Retina (tissue), 1 donor: ENCODE data around the gene ALPI.
"Not testable (repeated sequence)": the region's sequence is repeated elsewhere in the genome, so short reads cannot be mapped to it uniquely, and the experiment has no call there.

Source experiments
- DNase-seq: peaks from one replicate; pipeline ENCODE4 v3.0.0-alpha.2; 2016

Gene ALPI

DNA sequence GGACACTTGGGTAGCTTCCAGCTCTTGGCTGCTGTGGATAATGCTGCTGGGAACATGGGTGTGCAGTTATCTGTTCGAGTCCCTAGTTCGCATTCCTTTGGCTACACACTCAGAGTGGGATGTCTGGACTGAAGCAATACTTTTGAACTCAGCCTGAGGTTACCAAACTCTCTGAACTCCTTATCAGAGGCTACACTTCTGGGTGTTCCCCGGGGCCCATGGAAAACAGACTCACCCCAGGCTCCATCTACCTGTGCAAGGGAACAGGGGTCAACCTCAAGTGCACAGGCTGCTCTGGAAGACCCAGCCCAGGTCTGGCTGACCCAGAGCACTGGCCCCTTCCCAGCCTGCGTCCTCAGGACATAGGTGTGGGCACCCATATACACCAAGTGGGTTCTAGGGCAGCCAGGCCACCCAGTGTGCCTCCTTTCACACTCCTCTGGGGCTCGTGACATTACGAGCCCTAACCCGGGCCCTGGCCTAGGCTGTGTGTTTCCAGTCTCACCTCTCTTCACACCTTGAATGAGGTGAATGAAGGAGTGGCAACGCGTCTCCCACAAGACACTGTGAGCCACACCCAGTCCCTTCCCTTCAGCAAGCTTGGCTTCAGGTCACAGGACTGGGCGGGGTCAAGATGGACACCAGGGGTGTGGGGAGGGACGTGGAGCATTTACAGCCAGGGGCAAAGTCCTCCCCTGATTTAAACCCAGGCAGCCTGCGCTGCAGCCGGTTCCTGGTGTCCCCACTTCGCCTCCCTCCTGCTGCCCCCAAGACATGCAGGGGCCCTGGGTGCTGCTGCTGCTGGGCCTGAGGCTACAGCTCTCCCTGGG is at the start of gene ALPI:
TSS of gene ALPI (plus strand) at position 728 of the 830 bp plus-strand sequence. CDS start at position 775, 47 bp downstream.
- no peak for DNase-seq

DNA sequence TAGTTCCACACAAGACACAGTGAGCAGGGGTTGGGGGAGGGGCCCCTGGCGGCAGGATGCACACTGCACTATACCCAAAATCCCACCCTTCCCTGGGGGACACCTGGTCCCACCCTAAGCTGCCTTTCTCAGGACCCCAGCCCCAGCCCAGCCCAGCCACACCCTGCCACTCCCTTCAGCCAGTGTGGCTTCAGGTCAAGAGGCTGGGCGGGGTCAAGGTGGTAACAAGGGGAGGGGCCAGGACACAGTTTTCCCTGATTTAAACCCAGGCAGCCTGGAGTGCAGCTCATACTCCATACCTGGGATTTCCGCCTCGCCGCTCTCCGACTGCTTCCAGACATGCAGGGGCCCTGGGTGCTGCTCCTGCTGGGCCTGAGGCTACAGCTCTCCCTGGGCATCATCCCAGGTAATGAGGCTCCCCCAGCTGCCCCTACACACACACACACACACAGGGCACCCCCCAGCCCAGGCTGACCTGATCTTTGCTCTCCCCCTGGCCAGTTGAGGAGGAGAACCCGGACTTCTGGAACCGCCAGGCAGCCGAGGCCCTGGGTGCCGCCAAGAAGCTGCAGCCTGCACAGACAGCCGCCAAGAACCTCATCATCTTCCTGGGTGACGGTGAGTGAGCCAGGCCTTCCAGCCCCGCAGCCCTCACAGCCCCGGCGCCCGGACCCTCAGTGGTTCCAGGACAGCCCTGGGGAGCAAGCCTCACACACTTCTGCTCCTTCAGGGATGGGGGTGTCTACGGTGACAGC is 49.2 kb upstream of the ALPI start, which contains the start of gene ALPG:
TSS of gene ALPG (plus strand) at position 289 of the 755 bp plus-strand sequence. CDS start at position 340, 51 bp downstream.
- no peak for DNase-seq

DNA sequence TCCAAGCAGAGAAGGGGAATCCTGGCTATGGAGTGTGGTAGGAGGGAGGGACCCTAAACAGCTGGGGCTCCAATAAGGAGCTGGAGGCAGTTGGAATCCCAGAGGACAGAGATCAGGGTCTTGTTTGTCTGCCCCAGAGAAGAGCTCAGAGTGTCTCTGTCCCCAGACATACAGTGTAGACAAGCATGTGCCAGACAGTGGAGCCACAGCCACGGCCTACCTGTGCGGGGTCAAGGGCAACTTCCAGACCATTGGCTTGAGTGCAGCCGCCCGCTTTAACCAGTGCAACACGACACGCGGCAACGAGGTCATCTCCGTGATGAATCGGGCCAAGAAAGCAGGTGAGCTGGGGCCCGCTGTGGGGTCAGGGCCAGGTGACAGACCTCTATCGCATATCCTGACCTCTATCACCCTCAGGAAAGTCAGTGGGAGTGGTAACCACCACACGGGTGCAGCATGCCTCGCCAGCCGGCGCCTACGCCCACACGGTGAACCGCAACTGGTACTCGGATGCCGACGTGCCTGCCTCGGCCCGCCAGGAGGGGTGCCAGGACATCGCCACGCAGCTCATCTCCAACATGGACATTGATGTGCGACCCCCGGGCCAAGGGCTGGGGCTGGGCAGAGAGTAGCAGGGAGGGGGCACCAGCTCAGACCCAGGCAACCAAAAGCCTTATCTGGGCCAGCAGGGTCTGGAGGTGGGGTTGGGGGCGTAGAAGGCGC is 48.4 kb upstream of the ALPI start:
- not testable (repeated sequence) for DNase-seq

DNA sequence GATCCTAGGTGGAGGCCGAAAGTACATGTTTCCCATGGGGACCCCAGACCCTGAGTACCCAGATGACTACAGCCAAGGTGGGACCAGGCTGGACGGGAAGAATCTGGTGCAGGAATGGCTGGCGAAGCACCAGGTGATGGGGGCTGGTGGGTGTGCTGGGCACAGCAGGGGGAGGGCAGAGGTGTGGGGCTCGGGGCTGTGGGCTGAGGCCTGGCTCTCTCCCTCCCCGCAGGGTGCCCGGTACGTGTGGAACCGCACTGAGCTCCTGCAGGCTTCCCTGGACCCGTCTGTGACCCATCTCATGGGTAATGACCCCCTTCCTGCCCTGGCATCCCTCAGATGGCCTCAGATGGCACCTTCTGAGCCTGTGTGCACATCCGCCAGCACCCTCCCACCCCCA is 47.7 kb upstream of the ALPI start:
- DNase-seq, result not testable (repeated sequence)

DNA sequence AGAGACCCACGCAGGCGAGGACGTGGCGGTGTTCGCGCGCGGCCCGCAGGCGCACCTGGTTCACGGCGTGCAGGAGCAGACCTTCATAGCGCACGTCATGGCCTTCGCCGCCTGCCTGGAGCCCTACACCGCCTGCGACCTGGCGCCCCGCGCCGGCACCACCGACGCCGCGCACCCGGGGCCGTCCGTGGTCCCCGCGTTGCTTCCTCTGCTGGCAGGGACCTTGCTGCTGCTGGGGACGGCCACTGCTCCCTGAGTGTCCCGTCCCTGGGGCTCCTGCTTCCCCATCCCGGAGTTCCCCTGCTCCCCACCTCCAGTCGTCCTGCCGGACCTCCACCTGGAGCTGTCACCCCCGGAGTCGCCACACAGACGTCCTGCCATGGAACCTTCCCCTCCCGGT is 46.3 kb upstream of the ALPI start:
- not testable (repeated sequence) for DNase-seq

DNA sequence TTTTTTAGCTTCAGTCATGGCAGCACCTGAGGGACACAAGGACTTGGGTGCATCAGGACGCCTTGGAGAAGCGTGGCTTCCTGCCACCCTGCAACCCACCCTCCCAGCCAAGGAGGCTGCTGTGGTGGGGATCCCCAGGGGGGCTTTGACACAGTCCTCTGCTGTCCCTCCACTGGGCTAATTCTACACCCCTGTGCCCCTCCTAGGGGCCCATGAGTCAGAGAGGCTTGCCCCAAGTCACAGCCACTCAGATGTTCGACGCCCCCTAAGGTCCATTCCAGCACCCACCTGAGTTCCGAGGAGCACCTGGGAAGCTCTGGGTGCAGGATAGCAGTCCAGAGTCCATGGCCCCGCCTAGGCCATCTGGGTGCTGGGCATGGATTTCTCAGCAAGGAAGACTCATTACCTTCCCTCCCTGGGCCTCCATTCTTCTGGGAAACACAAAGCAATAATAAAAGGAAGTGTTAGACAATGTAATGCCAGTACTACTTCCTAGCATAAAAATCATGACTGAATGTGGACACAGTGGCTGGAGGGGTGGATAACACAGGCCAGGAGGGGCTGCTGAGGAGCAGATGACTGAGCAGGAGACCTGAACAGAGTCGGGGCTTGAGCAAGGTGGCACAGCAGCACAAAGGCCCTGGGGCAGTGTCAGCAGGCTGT is 45.6 kb upstream of the ALPI start:
- DNase-seq, result no peak

DNA sequence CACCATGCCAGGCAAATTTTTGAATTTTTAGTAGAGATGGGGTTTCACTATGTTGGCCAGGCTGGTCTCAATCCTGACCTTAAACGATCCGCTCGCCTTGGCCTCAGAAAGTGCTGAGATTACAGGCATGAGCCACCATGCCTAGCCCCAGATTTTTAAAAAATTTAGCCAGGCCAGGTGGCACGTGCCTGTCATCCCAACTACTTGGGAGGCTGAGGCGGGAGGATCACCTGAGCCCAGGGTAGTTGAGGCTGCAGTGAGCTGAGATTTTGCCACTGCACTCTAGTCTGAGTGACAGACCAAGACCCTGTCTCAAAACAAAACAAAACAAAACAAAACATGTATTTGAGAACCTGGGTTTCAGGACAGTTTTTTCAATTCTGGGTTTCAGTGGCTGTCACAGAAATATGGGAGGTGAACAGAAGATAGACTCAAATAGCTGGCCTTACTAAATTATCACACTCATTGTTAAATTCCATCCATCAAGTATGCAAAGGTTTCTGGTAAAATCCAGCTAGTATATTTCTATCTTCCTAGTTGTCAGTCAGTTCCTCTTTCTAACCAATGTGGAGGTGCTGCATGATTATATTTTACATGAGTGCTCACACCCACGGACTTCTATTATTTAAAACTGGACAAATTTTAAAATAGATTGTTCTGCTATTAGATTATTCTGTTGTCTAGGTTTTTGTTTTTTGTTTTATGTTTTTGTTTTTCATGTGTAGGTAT is 43.9 kb upstream of the ALPI start:
- DNase-seq, result no peak

DNA sequence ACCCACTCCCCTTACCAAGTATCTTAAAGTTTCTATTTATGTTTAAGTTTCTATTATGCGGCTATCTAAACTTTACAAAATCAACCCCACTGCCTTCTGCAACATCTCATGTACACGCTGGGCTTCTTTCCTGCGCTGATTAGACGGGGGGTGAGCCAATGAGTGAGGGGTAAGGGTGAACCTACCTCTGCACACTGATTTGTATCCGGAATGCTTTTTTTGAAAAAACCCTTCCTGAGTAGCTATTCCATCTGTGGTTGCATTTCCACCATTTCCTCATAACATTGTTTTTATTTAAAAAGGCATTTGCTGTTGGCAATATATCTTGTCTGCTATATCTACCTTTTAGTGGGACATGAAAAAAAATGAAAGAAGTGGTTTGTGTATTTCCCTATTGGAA is 43.0 kb upstream of the ALPI start:
- no peak for DNase-seq

DNA sequence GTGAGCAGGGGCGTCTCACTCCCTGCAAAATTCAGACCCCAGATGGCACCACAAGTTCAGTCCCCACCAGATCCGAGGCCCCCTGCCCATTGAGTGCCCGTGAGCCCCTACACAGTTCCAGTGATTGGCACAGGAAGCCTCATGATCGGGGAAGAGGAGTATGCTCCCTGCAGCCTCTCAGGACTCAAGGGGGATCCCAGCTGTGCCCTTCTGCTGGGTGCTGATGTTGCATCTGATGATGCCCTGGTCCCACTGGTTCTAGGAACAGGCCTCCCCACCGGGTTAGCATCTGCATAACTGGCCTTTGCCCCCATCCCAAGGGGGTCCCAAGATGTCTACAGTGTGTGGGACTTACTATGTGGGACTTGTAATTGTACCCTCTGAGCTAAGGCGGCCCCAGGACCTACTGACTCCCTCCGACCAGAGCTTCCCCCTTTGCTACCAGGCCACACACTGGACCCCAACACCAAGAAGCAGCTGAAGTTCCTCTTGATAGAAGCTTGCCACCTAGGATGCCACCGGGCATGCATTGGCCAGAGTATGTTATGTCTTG is 40.7 kb upstream of the ALPI start:
- no peak for DNase-seq

DNA sequence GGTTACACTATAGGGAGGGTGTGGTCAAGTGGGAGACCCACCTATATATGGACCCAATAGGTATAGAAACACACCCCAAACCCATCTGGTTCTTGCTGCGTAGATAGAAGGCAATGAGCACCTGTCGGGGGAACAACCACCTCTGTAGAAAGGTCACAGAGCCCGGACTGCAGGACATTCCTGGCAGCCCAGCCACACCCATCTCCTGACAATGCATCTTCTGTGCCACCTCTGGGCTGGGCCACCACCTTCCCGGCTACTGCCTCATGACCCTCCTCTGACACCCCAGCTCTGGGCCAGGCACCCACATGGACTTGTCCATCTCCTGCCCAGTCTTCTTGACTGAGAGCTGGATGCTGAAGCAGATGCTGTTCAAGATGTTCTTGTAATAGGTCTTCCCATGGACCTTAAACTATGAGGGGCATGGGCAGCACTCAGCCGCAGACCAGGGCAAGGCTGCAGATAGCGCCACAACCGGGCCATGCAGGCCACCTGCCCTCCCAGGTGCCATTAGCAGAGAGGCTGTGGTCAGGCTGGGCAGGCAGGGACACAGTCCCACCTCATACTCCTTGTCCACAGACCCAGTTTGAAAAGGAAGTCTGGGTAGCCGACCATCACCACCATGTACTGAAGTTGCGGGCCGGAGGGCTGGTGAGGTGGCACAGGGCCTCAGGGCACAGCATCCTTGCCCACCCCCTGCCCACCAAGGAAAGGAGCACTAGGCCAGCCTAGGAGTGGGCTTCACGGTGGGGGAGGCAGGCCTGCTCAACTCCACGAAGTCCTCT is 40.0 kb upstream of the ALPI start:
- no peak for DNase-seq

DNA sequence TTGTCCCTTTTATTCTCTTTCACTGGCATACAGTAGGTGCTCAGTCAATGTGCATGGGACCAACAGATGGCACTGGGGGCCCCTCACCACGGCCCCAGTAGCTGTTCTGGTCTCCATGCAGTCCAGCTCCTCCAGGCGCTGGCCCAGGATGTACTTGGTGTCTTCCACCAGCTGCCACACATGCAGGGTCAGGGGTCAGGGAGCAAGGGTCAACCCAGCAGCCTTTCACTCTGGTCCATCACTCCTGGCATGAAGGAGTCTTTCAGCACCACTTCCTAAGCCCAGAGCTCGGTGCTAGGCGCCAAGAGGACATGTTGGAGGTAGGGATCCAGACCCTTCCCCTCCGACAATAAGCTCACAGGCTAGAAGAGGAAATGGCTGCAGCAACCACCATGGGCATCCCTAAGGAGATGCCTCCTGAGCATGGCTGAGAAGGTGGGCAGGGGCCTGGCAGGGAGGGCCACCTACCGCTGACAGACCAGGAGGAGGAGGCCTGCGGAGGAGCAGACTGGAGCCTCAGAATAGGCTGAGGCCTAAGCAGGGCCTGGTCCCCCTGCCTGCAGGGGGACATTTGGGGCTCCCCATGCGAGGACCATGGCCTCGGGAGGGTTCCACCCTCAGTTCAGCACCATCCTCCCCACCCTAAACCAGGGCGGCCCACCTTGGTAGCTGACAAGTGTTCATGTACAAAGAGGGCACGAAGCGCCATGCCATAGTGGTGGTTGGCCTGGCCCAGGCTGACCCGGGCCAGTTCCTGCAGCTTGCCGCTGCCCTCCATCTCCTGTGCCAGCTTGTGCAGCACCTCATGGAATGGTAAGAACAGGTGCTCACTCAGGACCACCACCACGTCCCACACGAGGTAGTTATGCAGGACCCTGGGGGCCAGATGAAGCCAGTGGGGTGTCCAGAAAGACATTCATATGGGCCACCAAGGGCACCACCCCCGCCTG is 39.2 kb upstream of the ALPI start:
- no peak for DNase-seq

DNA sequence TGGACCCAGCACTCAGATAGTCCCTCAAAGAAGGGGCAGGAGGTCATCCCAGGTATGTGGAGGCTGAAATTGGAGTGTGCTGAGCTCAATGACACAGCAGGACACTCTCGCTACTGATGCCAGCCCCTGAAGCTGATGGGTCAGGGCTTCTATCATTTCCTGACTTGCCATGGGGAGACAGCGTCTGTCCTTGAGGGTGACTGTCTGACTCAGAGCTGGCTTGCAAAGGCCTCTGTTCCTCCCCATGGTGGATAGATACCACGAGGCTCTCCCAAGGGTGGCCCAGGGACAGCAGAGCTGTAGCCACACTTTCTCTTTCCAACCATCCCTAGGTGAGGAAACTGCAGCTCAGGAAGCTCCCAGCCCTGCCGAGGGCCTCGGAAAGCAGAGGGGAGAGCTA is 38.5 kb upstream of the ALPI start:
- DNase-seq, result no peak

DNA sequence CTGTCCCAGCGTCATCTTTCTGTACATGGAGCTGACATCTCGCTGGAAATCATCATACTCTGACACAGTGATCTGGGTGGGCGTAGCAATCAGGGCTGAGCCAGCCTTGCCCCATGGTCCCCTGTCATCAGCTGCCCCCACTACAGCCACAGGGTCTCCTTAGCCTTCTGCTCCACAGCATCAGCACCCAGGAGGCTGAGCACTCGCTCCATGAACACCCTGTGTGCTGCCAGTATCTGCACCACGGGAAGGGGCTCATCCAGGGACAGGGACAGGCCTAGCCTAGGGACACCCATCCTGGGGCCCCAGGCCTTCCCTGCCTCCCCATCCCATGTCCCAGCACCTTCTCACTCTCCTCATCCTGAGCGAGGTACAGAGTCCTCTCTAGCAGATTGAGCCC is 37.9 kb upstream of the ALPI start:
- no peak for DNase-seq

DNA sequence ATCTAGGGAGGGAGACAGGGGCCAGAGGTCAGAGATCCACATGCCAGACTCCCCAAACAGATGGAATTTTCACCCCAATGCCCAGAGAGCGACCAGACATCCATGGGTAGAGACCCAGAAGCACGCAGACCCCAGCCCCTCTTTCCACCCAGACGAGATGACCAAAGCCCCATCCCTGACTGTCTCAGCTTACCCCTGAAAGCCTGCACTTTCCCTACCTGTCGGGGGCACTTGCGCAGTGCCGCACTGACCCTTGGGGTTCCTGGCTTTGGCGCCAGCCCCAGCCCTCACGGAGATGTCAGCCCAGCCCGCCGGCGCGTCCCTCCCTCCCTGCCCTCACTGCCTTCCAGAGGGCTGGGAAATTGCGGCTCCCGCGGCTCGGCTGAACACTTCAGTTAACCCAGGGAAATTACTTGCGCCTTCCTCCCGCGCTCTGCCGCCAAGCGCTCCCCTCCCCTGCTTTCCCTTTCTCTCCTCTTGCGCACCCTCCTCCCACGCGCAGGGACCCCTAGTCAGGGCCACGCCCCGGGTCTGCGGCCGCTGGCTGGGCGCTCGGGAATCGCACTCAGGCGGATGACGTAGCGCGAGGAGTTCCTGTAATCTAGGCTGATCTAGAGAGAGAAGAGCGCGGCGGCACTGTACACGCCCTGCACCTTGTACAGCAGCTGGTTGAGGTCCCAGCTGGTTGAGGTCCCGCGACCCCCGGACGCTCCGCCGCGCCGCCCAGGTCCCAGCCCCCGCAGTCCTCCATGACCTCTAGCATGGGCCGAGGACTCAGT is 37.3 kb upstream of the ALPI start:
- peak; percentile 76 for DNase-seq

DNA sequence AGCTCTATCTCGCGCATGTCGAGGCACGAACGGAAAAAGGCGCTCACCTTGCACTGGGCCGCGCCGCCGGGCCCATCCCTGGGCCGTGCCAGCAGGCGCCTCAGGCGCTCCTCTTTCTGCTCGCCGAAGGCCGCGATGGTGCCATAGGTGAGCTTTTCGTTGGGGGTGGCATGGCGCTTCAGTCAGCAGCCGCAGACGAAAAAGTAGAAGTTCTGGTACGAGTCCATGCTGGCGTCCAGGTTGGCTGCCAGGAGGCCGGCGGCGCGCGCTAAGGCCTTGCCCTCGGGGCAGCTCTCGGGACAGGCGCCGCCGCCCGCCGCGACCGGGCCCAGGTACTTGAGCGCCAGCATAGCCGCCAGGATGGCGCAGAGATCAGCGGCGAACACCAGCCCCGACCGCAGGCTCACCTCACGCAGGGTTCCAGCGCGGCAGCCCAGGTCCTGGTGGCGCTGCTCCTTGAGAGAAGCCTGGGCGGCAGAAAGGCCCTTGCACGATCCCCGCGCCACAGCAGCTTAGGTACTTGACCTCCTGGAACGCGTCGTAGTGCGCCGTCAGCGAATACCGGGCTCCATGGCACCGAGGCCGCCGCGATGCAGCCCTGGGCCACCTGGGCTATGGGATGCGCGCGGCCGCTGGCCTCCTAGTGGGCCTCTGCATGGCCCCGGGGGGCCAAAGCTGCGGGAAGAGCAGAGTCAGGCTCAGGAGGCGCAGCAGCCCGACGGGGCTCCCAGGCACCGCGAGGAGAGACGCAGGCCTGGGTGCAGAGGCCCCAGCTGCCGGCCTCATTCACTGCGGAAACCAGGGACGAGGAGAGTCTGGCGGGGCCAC is 36.5 kb upstream of the ALPI start:
- DNase-seq, result peak; percentile 62

DNA sequence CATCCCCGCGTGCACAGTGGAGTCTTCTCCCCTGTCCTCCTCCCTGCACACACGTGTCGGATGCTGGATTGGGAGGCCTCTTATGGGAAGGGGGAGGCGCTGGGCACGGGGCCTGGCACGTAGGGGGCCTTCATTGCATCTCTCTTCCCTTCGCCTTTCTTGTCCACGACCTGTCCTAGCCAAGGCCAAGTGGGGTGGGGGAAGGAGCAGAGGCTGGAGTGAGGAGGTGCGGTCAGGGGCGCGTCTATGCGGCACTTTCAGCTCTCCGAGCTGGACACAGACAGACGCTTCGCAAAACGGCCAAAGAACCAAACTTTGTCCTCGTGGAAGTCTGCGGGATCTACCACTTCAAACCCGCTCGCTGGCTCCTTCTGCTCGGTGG is 35.9 kb upstream of the ALPI start:
- DNase-seq, result peak; percentile 34

DNA sequence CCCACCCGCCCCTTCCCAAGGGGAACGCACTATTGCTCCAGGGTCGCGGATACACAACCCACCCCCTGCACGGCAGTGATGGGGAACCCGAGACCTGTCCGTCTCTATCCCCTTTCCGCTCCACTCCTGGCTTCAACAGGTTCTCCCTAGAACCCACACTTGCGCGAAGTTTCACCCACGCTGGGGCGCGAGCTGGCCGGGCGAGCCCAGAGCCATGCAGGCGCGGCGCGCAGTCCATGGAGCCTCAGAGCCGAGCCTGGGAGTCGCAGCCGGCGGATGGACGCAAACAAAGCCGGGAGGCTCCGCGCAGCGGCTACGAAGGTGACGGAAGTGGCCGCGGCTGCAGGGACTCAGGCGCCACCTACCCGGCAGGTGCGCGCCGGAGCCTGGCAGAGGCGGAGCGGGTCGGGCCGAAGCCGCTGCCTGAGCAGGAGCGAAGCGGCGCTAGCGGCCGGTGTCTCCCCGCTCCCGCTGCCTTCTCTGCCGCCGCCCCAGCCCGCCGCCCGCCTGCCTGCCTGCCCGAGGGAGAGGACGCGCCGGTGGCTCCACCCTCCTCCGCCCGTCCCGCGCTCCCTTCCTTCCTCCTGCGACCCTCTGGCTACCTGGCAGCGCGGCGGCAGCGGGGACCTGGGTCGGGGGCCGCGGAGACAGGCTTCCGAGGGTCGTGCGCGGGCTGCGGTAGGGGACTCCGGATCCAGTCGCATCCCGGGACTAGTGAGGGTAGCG is 35.3 kb upstream of the ALPI start:
- DNase-seq, result peak; percentile 73
